ENCODE results near the gene VTA1. TPM values are rescaled to one million over a fixed set of nuclear protein-coding genes. Genes with fewer than 3 reads are reported as not detected.

Gene VTA1
- total and polyA plus RNA-seq, 8 donors, result 15.6 to 56.8 (median 25.8) TPM

- DNase-seq, result no peak
- Histone ChIP-seq H3K9me3 (no peaks in the 10 kb centered on the region), H3K36me3 (no peaks in the 10 kb centered on the region), H3K27me3 (no peaks in the 10 kb centered on the region), H3K4me1 (no peaks in the 10 kb centered on the region), H3K27ac (no peak overlapping the region), H3K4me3 (no peak overlapping the region)
- TF ChIP-seq POLR2A (IDR thresholded peaks at IDR 0.05), result no peak
- no peak for TF ChIP-seq EP300 (IDR thresholded peaks at IDR 0.05)
- intact Hi-C loops (cut with DNase I; ENCODE audit: low total_unique reads), result no loop called here
- WGBS, 5 donors, result 85 to 98% (median 87%) methylated on average over 4 of the region's 4 CpGs
These were observed 93.1 kb downstream of the VTA1 start for GRCh38 chr6:142240179-142240578.

- H3K27ac ChIP-seq, result no peak overlapping the region
- intact Hi-C loops (cut with DNase I; ENCODE audit: low total_unique reads), result no loop called here
- H3K36me3 ChIP-seq, result no peaks in the 10 kb centered on the region
- H3K4me3 ChIP-seq, result no peak overlapping the region
- H3K9me3 ChIP-seq, result no peaks in the 10 kb centered on the region
- DNase-seq, result no peak
- no peaks in the 10 kb centered on the region for H3K27me3 ChIP-seq
- TF ChIP-seq POLR2AphosphoS5 (IDR thresholded peaks at IDR 0.05), result no peak
- TF ChIP-seq EP300 (IDR thresholded peaks at IDR 0.05), result no peak
- no peak for TF ChIP-seq CTCF (IDR thresholded peaks at IDR 0.05)
- TF ChIP-seq POLR2A (IDR thresholded peaks at IDR 0.05), result no peak
- H3K4me1 ChIP-seq, result no peaks in the 10 kb centered on the region
These were observed 94.0 kb downstream of the VTA1 start for GRCh38 chr6:142241061-142241460.

GRCh38 chr6:142242269-142242668 is 95.2 kb downstream of the VTA1 start:
- 32 to 62% (median 44%) methylated on average over 4 of the region's 4 CpGs for WGBS, 5 donors
- no peaks in the 10 kb centered on the region for H3K36me3 ChIP-seq
- intact Hi-C loops (cut with DNase I; ENCODE audit: low total_unique reads), result no loop called here
- no peak overlapping the region for H3K4me3 ChIP-seq
- H3K27ac ChIP-seq, result no peak overlapping the region
- no peak for TF ChIP-seq EP300 (IDR thresholded peaks at IDR 0.05)
- no peak for TF ChIP-seq CTCF (IDR thresholded peaks at IDR 0.05)
- no peak for TF ChIP-seq POLR2A (IDR thresholded peaks at IDR 0.05)
- no peak for TF ChIP-seq POLR2AphosphoS5 (IDR thresholded peaks at IDR 0.05)
- H3K4me1 ChIP-seq, result no peaks in the 10 kb centered on the region
- no peaks in the 10 kb centered on the region for H3K27me3 ChIP-seq
- DNase-seq, result no peak
- H3K9me3 ChIP-seq, result no peaks in the 10 kb centered on the region

GRCh38 chr6:142246960-142247359 is 99.9 kb downstream of the VTA1 start:
- H3K4me3 ChIP-seq, result no peak overlapping the region
- H3K27me3 ChIP-seq, result no peaks in the 10 kb centered on the region
- no peak overlapping the region for H3K27ac ChIP-seq
- no peaks in the 10 kb centered on the region for H3K4me1 ChIP-seq
- 80 to 92% (median 87%) methylated on average over 6 of the region's 6 CpGs for WGBS, 5 donors
- intact Hi-C loops (cut with DNase I; ENCODE audit: low total_unique reads), result no loop called here
- H3K36me3 ChIP-seq, result no peaks in the 10 kb centered on the region
- no peaks in the 10 kb centered on the region for H3K9me3 ChIP-seq
- TF ChIP-seq CTCF (IDR thresholded peaks at IDR 0.05) (no peak), EP300 (IDR thresholded peaks at IDR 0.05) (no peak), POLR2AphosphoS5 (IDR thresholded peaks at IDR 0.05) (no peak), POLR2A (IDR thresholded peaks at IDR 0.05) (no peak)
- no peak for DNase-seq

- no peaks in the 10 kb centered on the region for H3K4me1 ChIP-seq
- no peaks in the 10 kb centered on the region for H3K9me3 ChIP-seq
- H3K27ac ChIP-seq, result no peak overlapping the region
- H3K36me3 ChIP-seq, result no peaks in the 10 kb centered on the region
- TF ChIP-seq EP300 (IDR thresholded peaks at IDR 0.05) (no peak), CTCF (IDR thresholded peaks at IDR 0.05) (no peak), POLR2AphosphoS5 (IDR thresholded peaks at IDR 0.05) (no peak), POLR2A (IDR thresholded peaks at IDR 0.05) (no peak)
- DNase-seq, result no peak
- intact Hi-C loops (cut with DNase I; ENCODE audit: low total_unique reads), result no loop called here
- whole genome bisulfite sequencing, 5 donors, result 57 to 77% (median 62%) methylated on average over 3 of the region's 3 CpGs
- no peaks in the 10 kb centered on the region for H3K27me3 ChIP-seq
- no peak overlapping the region for H3K4me3 ChIP-seq
These were observed 102.2 kb downstream of the VTA1 start for GRCh38 chr6:142249266-142249665.

Data from stomach (tissue), 9 donors.